HCT116 (cell line): Measurements from ENCODE around the gene HOXD3. TPM values are rescaled to one million over a fixed set of nuclear protein-coding genes. Genes with fewer than 3 reads are reported as not detected.

ENCODE experiments used
- ATAC-seq: fragments of 200-7000 bp; cut with Tn5 transposase; 2 replicates; pipeline ENCODE4 v1.9.1; 2020; ENCODE audit warnings: mild to moderate bottlenecking, moderate library complexity
- BruUV-seq: library from RNA; stranded (reverse); fragments of 400-500 nt; replicated peaks from 2 replicates; lab custom pipeline; 2021; lab: Mats Ljungman, UMichigan
- CTCF ChIA-PET: fragments of 300-600 bp; sonication (Branson Sonifier 250); formaldehyde crosslinking; loops from one replicate; lab custom pipeline; 2021; ENCODE audit warnings: antibody characterized with exemption; lab: Charles Lee
- POLR2A ChIA-PET: fragments of 300-600, 350-600 bp; sonication (Branson Sonifier 250); formaldehyde crosslinking; loops from one replicate; lab custom pipeline; 2021; ENCODE audit warnings: antibody characterized with exemption; lab: Charles Lee
- RAD21 ChIA-PET, 2 experiments: fragments of 300-600 bp; sonication (Branson Sonifier 250); formaldehyde crosslinking; loops; one replicate each; lab custom pipeline; 2023; ENCODE audit warnings: low total read pairs in 2 of 2; ENCODE audit not compliant: uncharacterized antibody in 2 of 2, unreplicated experiment in 2 of 2, low non-redundant PET in 1 of 2; lab: Charles Lee
- DNase-seq: peaks from one replicate; pipeline ENCODE4 v3.0.0-alpha.2; 2010; ENCODE audit warnings: low read depth, low spot score
- H2AFZ ChIP-seq: fragments of 200-600 bp; shearing (Covaris generic), sonication (generic); 2 replicates; pipeline ENCODE4 v1.6.1; 2017; ENCODE audit warnings: low read depth, mixed run types, mixed read lengths, antibody characterized with exemption, low read length; ENCODE audit not compliant: poor library complexity, severe bottlenecking
- H3K27ac ChIP-seq: 2 replicates; pipeline ENCODE4 v1.5.1; 2012; ENCODE audit warnings: low read depth, low read length
- H3K27me3 ChIP-seq: fragments of 200-600 bp; sonication (generic); 2 replicates; pipeline ENCODE4 v1.6.1; 2016; ENCODE audit warnings: mixed run types, low read length, mixed read lengths; ENCODE audit not compliant: insufficient read depth
- H3K36me3 ChIP-seq, 2 experiments: fragments of 200-500 bp in 1 of 2; fragments of 200-600 bp in 1 of 2; sonication (Bioruptor generic) in 1 of 2; sonication (generic) in 1 of 2; 2 replicates each; pipeline versions ENCODE4 v1.5.1 to v1.6.1; 2014 to 2016; ENCODE audit warnings: low read length in 2 of 2, inconsistent platforms in 1 of 2, mixed read lengths in 1 of 2, mixed run types in 1 of 2; ENCODE audit not compliant: insufficient read depth in 2 of 2, control insufficient read depth in 1 of 2
- H3K4me1 ChIP-seq, 2 experiments: fragments of 200-600 bp in 1 of 2; sonication (generic) in 1 of 2; 2 replicates each; pipeline versions ENCODE4 v1.5.1 to v1.6.1; 2012 to 2017; ENCODE audit warnings: low read length in 2 of 2, inconsistent platforms in 1 of 2, mild to moderate bottlenecking in 1 of 2, mixed read lengths in 1 of 2, mixed run types in 1 of 2, moderate library complexity in 1 of 2; ENCODE audit not compliant: insufficient read depth in 2 of 2, control insufficient read depth in 1 of 2
- H3K4me2 ChIP-seq: fragments of 200-600 bp; sonication (generic); 2 replicates; pipeline ENCODE4 v1.6.1; 2017; ENCODE audit warnings: mixed run types, low read length, mixed read lengths
- H3K4me3 ChIP-seq, 2 experiments: fragments of 200-600 bp in 1 of 2; sonication (generic) in 1 of 2; replicated peaks in 1 of 2; 2 replicates each; pipeline ENCODE4 v1.5.1; 2011 to 2016; ENCODE audit warnings: low read length in 2 of 2, control low read depth in 1 of 2, low read depth in 1 of 2, mild to moderate bottlenecking in 1 of 2, mixed read lengths in 1 of 2, mixed run types in 1 of 2
- H3K79me2 ChIP-seq: fragments of 200-600 bp; sonication (generic); 2 replicates; pipeline ENCODE4 v1.6.1; 2017; ENCODE audit warnings: mild to moderate bottlenecking, mixed run types, low read length, moderate library complexity, mixed read lengths; ENCODE audit not compliant: insufficient read depth
- H3K9ac ChIP-seq: fragments of 200-600 bp; sonication (generic); 2 replicates; pipeline ENCODE4 v1.6.1; 2016; ENCODE audit warnings: low read length, mixed read lengths
- H3K9me2 ChIP-seq: fragments of 200-600 bp; sonication (generic), shearing (Covaris generic); 2 replicates; pipeline ENCODE4 v1.6.1; 2017; ENCODE audit warnings: mixed run types, mild to moderate bottlenecking, moderate library complexity; ENCODE audit not compliant: insufficient read depth
- H3K9me3 ChIP-seq, 2 experiments: fragments of 200-500 bp in 1 of 2; fragments of 200-600 bp in 1 of 2; sonication (Bioruptor generic) in 1 of 2; sonication (generic) in 1 of 2; 2 replicates each; pipeline ENCODE4 v1.6.1; 2014 to 2017; ENCODE audit warnings: low read length in 2 of 2, mixed read lengths in 2 of 2, inconsistent platforms in 1 of 2, low read depth in 1 of 2, mild to moderate bottlenecking in 1 of 2, mixed run types in 1 of 2, moderate library complexity in 1 of 2; ENCODE audit not compliant: control insufficient read depth in 1 of 2, insufficient read depth in 1 of 2
- H4K20me1 ChIP-seq: fragments of 200-600 bp; sonication (generic), shearing (Covaris generic); 2 replicates; pipeline ENCODE4 v1.6.1; 2017; ENCODE audit warnings: mixed run types, mild to moderate bottlenecking, moderate library complexity; ENCODE audit not compliant: insufficient read depth
- CEBPB ChIP-seq: IDR thresholded peaks from 2 replicates; pipeline ENCODE4 v1.6.1; 2012; ENCODE audit warnings: low read depth
- EZH2phosphoT487 ChIP-seq: fragments of 200-600 bp; IDR thresholded peaks from 2 replicates; pipeline ENCODE4 v1.6.1; 2018; ENCODE audit warnings: antibody characterized with exemption, borderline replicate concordance
- FOSL1 ChIP-seq: IDR thresholded peaks from 2 replicates; pipeline ENCODE4 v1.6.1; 2012; ENCODE audit warnings: low read depth
- JUND ChIP-seq: IDR thresholded peaks from 2 replicates; pipeline ENCODE4 v1.6.1; 2012
- POLR2A ChIP-seq: IDR thresholded peaks from 2 replicates; pipeline ENCODE4 v1.7.0; 2011; ENCODE audit warnings: borderline replicate concordance; ENCODE audit not compliant: insufficient read depth, insufficient read length; ENCODE audit errors: extremely low read depth
- RAD21 ChIP-seq: IDR thresholded peaks from 2 replicates; pipeline ENCODE4 v1.6.1; 2012; ENCODE audit warnings: low read depth, mild to moderate bottlenecking
- SP1 ChIP-seq: IDR thresholded peaks from 2 replicates; pipeline ENCODE4 v1.6.1; 2012; ENCODE audit warnings: low read depth
- SRF ChIP-seq: IDR thresholded peaks from 2 replicates; pipeline ENCODE4 v1.6.1; 2012; ENCODE audit warnings: low read depth
- TCF7L2 ChIP-seq: IDR thresholded peaks from 2 replicates; pipeline ENCODE4 v1.7.0; 2011; ENCODE audit warnings: borderline replicate concordance, inconsistent platforms; ENCODE audit not compliant: insufficient read depth, insufficient read length; ENCODE audit errors: extremely low read depth
- YY1 ChIP-seq: IDR thresholded peaks from 2 replicates; pipeline ENCODE4 v1.6.1; 2011; ENCODE audit warnings: low read length, low read depth, moderate library complexity, mild to moderate bottlenecking; ENCODE audit not compliant: insufficient replicate concordance; ENCODE audit errors: extremely low read depth
- ZFX ChIP-seq: fragments of 450-650 bp; IDR thresholded peaks from 2 replicates; pipeline ENCODE4 v1.6.1; 2017
- intact Hi-C: fragments of 100-400 bp; cut with micrococcal nuclease; formaldehyde crosslinking; loops from 2 replicates; pipeline ENCODE4 v1.10.0; 2022
- total RNA-seq: library from RNA; stranded (reverse); gene quantifications from one replicate; pipeline ENCODE4 v1.2.1, GENCODE V29; 2021; ENCODE audit not compliant: unreplicated experiment
- TF ChIP-seq, protein P1 (sequence below): IDR thresholded peaks from 2 replicates; pipeline ENCODE4 v1.6.1; 2012
- TF ChIP-seq, protein P2 (sequence below), 3 experiments: fragments of 200-600 bp in 1 of 3; sonication (generic) in 1 of 3; IDR thresholded peaks in 2 of 3; conservative IDR thresholded peaks in 1 of 3; 2 replicates each; pipeline ENCODE4 v1.5.1; 2012 to 2017; ENCODE audit warnings: low read depth in 2 of 3, low read length in 2 of 3, antibody characterized with exemption in 1 of 3, borderline replicate concordance in 1 of 3, control low read depth in 1 of 3, mild to moderate bottlenecking in 1 of 3, mixed read lengths in 1 of 3, mixed run types in 1 of 3, moderate library complexity in 1 of 3; ENCODE audit not compliant: insufficient read depth in 1 of 3
- TF ChIP-seq, protein P3 (sequence below): IDR thresholded peaks from 2 replicates; pipeline ENCODE4 v1.6.1; 2011; ENCODE audit warnings: mild to moderate bottlenecking, low read length, moderate library complexity; ENCODE audit not compliant: insufficient replicate concordance; ENCODE audit errors: extremely low read depth
- TF ChIP-seq, protein P4 (sequence below): IDR thresholded peaks from 2 replicates; pipeline ENCODE4 v1.6.1; 2012; ENCODE audit warnings: low read depth

Gene HOXD3
- total RNA-seq, 1 experiment from 2014 or later: 1.4 TPM

DNA sequence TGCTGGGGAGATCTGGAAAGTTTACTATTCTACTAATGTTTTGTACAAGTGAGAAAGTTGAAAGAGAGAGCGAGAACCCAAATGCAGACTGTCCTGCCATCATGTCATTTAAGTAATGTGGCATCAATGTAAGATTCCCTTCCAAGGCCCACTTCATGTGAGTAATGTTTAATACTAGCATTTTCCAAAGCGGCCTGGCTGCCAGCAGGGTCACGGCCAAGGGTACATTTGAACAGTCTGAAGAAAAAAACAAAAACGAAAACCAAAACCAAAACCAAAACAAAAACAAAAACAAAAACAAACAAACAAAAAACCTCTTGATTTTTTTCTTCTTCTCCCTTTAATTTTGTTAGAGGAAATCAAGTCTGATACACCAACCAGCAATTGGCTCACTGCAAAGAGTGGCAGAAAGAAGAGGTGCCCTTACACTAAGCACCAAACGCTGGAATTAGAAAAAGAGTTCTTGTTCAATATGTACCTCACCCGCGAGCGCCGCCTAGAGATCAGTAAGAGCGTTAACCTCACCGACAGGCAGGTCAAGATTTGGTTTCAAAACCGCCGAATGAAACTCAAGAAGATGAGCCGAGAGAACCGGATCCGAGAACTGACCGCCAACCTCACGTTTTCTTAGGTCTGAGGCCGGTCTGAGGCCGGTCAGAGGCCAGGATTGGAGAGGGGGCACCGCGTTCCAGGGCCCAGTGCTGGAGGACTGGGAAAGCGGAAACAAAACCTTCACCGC, 38.3 kb upstream of the HOXD3 start (continued):
- TF ChIP-seq SP1 (no peak), ZFX (no peak), TCF7L2 (peak; percentile 36)
- TF ChIP-seq, all 23 proteins: peak for 4

DNA sequence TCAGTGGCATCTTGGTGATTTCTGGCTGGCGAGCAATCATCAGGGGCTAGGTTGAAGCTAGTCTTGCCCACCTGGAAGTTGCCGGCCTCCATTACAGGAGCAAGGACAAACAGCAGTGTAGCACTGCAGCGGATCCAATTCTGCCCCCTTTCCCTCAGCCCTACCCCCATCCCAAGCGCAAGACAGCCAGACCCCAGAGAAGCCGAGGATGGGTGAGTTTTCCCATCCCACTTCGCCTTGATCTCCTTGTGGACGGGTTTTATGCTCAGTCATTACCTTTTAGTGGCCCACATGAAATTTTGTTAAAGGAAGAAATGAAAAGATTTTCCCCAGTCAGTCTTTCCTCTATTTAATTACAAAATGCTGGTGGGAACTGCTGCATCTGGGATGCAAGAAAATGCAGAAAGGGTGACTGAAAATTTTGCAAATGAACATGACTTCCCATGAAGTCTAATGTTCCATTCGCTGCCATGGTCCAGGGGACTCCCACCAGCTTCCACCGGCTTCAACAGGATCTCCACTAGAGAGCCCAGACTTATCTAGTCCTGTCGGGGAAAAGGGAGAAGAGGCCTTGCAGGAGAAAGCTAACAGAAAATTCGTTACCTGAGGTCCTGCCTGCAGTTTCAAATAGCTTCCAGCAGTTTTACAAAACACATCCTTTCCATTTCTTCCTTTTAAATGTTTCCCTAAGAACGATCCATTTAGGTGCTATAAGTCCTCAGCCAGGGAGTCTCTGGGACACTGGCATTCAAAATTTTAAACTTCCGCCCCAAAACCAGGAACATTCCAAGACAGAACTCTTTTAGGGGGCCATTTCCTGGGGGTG, 36.5 kb upstream of the HOXD3 start:
- Histone ChIP-seq H3K9ac (no peak overlapping the region), H3K4me2 (no peak overlapping the region), H3K4me1 (peaks cover 0 to 5% of the 10 kb centered on the region in 2 experiments; a peak in 1 of 4 replicates), H4K20me1 (no peaks in the 10 kb centered on the region), H3K79me2 (no peaks in the 10 kb centered on the region), H3K27me3 (no peaks in the 10 kb centered on the region), H3K4me3 (no peak overlapping the region), H3K27ac (no peak overlapping the region), H3K9me2 (no peaks in the 10 kb centered on the region), H2AFZ (no peak overlapping the region), H3K9me3 (no peaks in the 10 kb centered on the region), H3K36me3 (no peaks in the 10 kb centered on the region)
- ATAC-seq (no peak), DNase-seq (no peak)
- ChIA-PET RAD21 (no interaction called here), POLR2A (no interaction called here), CTCF (interaction anchor here (0.8 to 2.1 kb wide), 6 partner anchors 10 to 1028 kb away, joined by 3 to 11 read pairs (median 4); no protein-coding TSS in a partner anchor)
- intact Hi-C loops: no loop called here
- BruUV-seq: no TSS peak
- no peak for TF ChIP-seq EZH2phosphoT487
- TF ChIP-seq YY1: no peak
- TF ChIP-seq SP1: no peak
- no peak for TF ChIP-seq RAD21
- no peak for TF ChIP-seq CEBPB
- no peak for TF ChIP-seq POLR2A
- no peak for TF ChIP-seq SRF
- TF ChIP-seq, protein P1, sequence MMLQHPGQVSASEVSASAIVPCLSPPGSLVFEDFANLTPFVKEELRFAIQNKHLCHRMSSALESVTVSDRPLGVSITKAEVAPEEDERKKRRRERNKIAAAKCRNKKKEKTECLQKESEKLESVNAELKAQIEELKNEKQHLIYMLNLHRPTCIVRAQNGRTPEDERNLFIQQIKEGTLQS: no peak
- no peak for TF ChIP-seq ZFX
- TF ChIP-seq FOSL1: no peak
- TF ChIP-seq JUND: no peak
- TF ChIP-seq, protein P2, sequence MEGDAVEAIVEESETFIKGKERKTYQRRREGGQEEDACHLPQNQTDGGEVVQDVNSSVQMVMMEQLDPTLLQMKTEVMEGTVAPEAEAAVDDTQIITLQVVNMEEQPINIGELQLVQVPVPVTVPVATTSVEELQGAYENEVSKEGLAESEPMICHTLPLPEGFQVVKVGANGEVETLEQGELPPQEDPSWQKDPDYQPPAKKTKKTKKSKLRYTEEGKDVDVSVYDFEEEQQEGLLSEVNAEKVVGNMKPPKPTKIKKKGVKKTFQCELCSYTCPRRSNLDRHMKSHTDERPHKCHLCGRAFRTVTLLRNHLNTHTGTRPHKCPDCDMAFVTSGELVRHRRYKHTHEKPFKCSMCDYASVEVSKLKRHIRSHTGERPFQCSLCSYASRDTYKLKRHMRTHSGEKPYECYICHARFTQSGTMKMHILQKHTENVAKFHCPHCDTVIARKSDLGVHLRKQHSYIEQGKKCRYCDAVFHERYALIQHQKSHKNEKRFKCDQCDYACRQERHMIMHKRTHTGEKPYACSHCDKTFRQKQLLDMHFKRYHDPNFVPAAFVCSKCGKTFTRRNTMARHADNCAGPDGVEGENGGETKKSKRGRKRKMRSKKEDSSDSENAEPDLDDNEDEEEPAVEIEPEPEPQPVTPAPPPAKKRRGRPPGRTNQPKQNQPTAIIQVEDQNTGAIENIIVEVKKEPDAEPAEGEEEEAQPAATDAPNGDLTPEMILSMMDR (IDR thresholded peaks at IDR 0.05 in 2 of 3, conservative IDR thresholded peaks at IDR 0.05 in 1 of 3; ENCODE audit: borderline replicate concordance in 1 of 3, insufficient read depth in 1 of 3, low read depth in 2 of 3, low read length in 2 of 3): no peak
- TF ChIP-seq, protein P3, sequence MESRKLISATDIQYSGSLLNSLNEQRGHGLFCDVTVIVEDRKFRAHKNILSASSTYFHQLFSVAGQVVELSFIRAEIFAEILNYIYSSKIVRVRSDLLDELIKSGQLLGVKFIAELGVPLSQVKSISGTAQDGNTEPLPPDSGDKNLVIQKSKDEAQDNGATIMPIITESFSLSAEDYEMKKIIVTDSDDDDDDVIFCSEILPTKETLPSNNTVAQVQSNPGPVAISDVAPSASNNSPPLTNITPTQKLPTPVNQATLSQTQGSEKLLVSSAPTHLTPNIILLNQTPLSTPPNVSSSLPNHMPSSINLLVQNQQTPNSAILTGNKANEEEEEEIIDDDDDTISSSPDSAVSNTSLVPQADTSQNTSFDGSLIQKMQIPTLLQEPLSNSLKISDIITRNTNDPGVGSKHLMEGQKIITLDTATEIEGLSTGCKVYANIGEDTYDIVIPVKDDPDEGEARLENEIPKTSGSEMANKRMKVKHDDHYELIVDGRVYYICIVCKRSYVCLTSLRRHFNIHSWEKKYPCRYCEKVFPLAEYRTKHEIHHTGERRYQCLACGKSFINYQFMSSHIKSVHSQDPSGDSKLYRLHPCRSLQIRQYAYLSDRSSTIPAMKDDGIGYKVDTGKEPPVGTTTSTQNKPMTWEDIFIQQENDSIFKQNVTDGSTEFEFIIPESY: no peak
- TF ChIP-seq, protein P4, sequence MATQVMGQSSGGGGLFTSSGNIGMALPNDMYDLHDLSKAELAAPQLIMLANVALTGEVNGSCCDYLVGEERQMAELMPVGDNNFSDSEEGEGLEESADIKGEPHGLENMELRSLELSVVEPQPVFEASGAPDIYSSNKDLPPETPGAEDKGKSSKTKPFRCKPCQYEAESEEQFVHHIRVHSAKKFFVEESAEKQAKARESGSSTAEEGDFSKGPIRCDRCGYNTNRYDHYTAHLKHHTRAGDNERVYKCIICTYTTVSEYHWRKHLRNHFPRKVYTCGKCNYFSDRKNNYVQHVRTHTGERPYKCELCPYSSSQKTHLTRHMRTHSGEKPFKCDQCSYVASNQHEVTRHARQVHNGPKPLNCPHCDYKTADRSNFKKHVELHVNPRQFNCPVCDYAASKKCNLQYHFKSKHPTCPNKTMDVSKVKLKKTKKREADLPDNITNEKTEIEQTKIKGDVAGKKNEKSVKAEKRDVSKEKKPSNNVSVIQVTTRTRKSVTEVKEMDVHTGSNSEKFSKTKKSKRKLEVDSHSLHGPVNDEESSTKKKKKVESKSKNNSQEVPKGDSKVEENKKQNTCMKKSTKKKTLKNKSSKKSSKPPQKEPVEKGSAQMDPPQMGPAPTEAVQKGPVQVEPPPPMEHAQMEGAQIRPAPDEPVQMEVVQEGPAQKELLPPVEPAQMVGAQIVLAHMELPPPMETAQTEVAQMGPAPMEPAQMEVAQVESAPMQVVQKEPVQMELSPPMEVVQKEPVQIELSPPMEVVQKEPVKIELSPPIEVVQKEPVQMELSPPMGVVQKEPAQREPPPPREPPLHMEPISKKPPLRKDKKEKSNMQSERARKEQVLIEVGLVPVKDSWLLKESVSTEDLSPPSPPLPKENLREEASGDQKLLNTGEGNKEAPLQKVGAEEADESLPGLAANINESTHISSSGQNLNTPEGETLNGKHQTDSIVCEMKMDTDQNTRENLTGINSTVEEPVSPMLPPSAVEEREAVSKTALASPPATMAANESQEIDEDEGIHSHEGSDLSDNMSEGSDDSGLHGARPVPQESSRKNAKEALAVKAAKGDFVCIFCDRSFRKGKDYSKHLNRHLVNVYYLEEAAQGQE: no peak
